ENCODE measurements around the gene ZC2HC1C. TPM values are rescaled to one million over a fixed set of nuclear protein-coding genes. Genes with fewer than 3 reads are reported as not detected.

Gene ZC2HC1C
- total and polyA plus RNA-seq, 9 of the 15 experiments (the other 6 are each of a cell fraction or from before 2014, with no cell fraction given): 6.3 to 9.2 (median 7.7) TPM

GRCh38 chr14:75068294-75069120, 934 bp upstream of the ZC2HC1C start (continued):
- TF ChIP-seq STAT5A (IDR thresholded peaks at IDR 0.05; ENCODE audit: borderline replicate concordance, low read length) (no peak), NCOA4 (IDR thresholded peaks at IDR 0.05; ENCODE audit: partially characterized antibody) (no peak), CTCFL (IDR thresholded peaks at IDR 0.05; ENCODE audit: borderline replicate concordance, insufficient read depth, low read depth, low read length, poor library complexity, severe bottlenecking) (no peak), ZNF24 (IDR thresholded peaks at IDR 0.05) (no peak), NBN (IDR thresholded peaks at IDR 0.05; ENCODE audit: low read depth) (no peak), NCOA2 (IDR thresholded peaks at IDR 0.05; ENCODE audit: partially characterized antibody in 2 of 2) (no peak), ZNF232 (CRISPR knock-in tag; IDR thresholded peaks at IDR 0.05) (no peak), SREBF1 (IDR thresholded peaks at IDR 0.05; ENCODE audit: borderline replicate concordance, low read depth, low read length) (no peak), DPF2 (IDR thresholded peaks at IDR 0.05) (peak; percentile 51; the same call in 1 of the 2 replicates), FOXK2 (conservative IDR thresholded peaks at IDR 0.05 in 1 of 2, IDR thresholded peaks at IDR 0.05 in 1 of 2; ENCODE audit: low read depth in 2 of 2) (no peak), SRSF9 (IDR thresholded peaks at IDR 0.05; ENCODE audit: borderline replicate concordance, low read depth, low read length) (no peak), CLOCK (CRISPR knock-in tag; IDR thresholded peaks at IDR 0.05; ENCODE audit: borderline replicate concordance) (no peak), ELF2 (CRISPR knock-in tag; IDR thresholded peaks at IDR 0.05) (no peak), ZBTB26 (CRISPR knock-in tag; IDR thresholded peaks at IDR 0.05) (peak; percentile 35; the same call in 1 of the 2 replicates), ZNF263 (CRISPR knock-in tag; IDR thresholded peaks at IDR 0.05; ENCODE audit: borderline replicate concordance) (no peak), HSF4 (CRISPR knock-in tag; IDR thresholded peaks at IDR 0.05; ENCODE audit: borderline replicate concordance) (no peak), ZNF518B (CRISPR knock-in tag; IDR thresholded peaks at IDR 0.05) (no peak)

Measured in K562 (cell line).